ENCODE results near the gene TSHZ2. TPM values are rescaled to one million over a fixed set of nuclear protein-coding genes. Genes with fewer than 3 reads are reported as not detected.
"Not testable (repeated sequence)": the region's sequence is repeated elsewhere in the genome, so short reads cannot be mapped to it uniquely, and the experiment has no call there.

TSHZ2 gene
- total RNA-seq, 2 experiments from 2014 or later: 0.13 TPM; not detected in 1

DNA sequence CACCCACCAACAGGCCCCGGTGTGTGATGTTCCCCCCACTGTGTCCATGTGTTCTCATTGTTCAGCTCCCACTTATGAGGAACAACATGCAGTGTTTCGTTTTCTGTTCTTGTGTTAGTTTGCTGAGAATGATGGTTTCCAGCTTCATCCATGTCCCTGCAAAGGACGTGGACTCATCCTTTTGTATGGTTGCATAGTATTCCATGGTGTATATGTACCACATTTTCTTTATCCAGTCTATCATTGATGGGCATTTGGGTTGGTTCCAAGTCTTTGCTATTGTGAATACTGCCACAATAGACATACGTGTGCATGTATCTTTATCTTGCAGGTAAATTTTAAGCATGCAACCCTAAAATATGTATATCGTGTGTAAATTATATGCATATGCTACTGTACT lies 52.5 kb downstream of the TSHZ2 start:
- DNase-seq; H3K9me3 Mint-ChIP-seq (ENCODE audit: insufficient read depth); POLR2A ChIA-PET; H3K36me3 Mint-ChIP-seq (ENCODE audit: low read depth); CTCF ChIA-PET; ATAC-seq; H3K27me3 Mint-ChIP-seq (ENCODE audit: low read depth); H3K4me3 Mint-ChIP-seq; H3K27ac Mint-ChIP-seq: not testable (repeated sequence)
- H3K4me1 Mint-ChIP-seq (ENCODE audit: low read depth): peaks cover 11% of the 10 kb centered on the region

DNA sequence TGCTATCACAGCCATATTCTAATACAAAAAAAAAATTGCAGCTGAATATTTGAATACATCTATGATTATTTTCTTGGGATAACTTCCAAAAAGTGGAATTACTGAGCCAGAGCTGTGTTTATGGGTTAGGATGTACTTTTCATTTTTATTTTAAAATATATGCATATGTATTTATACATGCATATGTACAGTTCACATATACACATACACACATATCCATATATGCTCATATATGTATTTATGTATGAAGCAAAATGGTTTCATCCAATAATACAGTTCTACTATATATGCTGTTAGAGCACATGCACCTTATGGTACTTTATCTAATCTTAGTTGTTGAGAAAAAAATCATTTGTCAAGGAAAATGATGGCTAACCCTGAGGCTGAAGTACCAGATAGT lies 54.9 kb downstream of the TSHZ2 start:
- POLR2A ChIA-PET: interaction anchor here (0.6 kb wide), 1 partner anchor 718 kb away, joined by 3 read pairs; no protein-coding TSS in a partner anchor
- ATAC-seq (no peak), DNase-seq (no peak)
- CTCF ChIA-PET: no interaction called here
- H3K36me3 Mint-ChIP-seq (ENCODE audit: low read depth): no peaks in the 10 kb centered on the region
- H3K4me3 Mint-ChIP-seq: no peak overlapping the region
- H3K9me3 Mint-ChIP-seq (ENCODE audit: insufficient read depth): no peaks in the 10 kb centered on the region
- no peaks in the 10 kb centered on the region for H3K27me3 Mint-ChIP-seq (ENCODE audit: low read depth)
- peaks cover 10% of the 10 kb centered on the region for H3K4me1 Mint-ChIP-seq (ENCODE audit: low read depth)
- H3K27ac Mint-ChIP-seq: no peak overlapping the region

DNA sequence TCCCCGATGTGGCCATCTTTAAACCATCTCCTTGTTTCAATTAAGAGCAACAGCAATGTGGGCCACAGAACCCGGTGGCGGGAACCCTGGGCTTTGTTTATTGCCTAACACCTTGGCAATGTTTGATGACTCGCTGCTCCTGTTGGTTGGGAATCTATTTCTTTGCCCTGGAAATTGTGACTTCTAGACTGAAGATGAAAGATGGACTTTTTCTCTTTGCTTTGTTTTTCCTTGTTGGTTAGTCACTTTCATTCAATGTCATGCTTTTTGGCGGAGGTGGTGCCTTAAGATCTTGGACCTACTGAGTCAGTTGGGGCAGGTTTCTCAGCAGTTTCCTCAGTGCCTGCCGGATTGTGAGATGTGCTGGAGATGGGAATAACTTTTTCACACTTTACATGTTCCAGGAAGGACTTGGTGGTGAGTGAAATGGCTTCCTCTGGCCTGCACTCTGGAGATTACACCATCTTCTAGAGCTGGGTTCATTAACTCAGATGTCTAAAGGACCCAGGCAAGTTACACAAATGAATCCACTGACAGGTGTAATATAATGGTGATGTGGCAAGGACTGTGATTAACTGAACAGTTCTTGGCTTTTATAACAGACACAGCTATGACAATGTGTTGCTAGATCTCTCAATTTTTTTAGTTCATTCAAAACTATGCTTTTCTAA lies 56.3 kb downstream of the TSHZ2 start:
- Mint-ChIP-seq H3K36me3 (ENCODE audit: low read depth) (no peaks in the 10 kb centered on the region), H3K27ac (no peak overlapping the region), H3K4me3 (no peak overlapping the region), H3K9me3 (ENCODE audit: insufficient read depth) (no peaks in the 10 kb centered on the region), H3K27me3 (ENCODE audit: low read depth) (no peaks in the 10 kb centered on the region), H3K4me1 (ENCODE audit: low read depth) (peaks cover 5% of the 10 kb centered on the region)
- ATAC-seq (no peak), DNase-seq (no peak)
- ChIA-PET POLR2A (no interaction called here), CTCF (no interaction called here)

DNA sequence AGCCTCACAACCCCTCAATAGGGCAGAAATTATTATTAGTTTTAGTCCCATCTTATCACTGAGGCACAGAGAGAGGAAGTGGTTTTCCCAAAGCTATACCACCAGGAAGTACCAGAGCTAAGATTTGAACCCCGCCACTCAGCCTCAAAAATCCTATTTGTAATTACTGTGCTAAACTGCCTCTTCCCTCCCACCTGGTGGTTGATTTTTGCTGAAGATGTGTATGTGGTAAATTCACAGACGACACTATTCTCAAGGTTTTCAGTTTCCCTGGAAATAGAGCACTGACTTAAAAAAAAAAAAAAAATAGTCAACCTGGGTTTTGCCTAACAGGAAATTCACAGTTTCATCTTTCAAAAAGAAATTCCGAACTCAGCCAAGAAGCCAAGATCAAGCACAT lies 57.9 kb downstream of the TSHZ2 start:
- no peak overlapping the region for H3K27ac Mint-ChIP-seq
- ATAC-seq: no peak
- H3K9me3 Mint-ChIP-seq (ENCODE audit: insufficient read depth): no peaks in the 10 kb centered on the region
- peaks cover 9% of the 10 kb centered on the region for H3K4me1 Mint-ChIP-seq (ENCODE audit: low read depth)
- POLR2A ChIA-PET: no interaction called here
- H3K36me3 Mint-ChIP-seq (ENCODE audit: low read depth): no peaks in the 10 kb centered on the region
- CTCF ChIA-PET: interaction anchor here (0.9 to 1.0 kb wide), 3 partner anchors 10 to 518 kb away, joined by 3 to 4 read pairs (median 3); no protein-coding TSS in a partner anchor
- no peak overlapping the region for H3K4me3 Mint-ChIP-seq
- no peak for DNase-seq
- H3K27me3 Mint-ChIP-seq (ENCODE audit: low read depth): no peaks in the 10 kb centered on the region

- ChIA-PET CTCF (no interaction called here), POLR2A (interaction anchor here (0.5 kb wide), 1 partner anchor 41 kb away, joined by 3 read pairs; no protein-coding TSS in a partner anchor)
- H3K4me3 Mint-ChIP-seq: no peak overlapping the region
- H3K9me3 Mint-ChIP-seq (ENCODE audit: insufficient read depth): no peaks in the 10 kb centered on the region
- DNase-seq (no peak), ATAC-seq (no peak)
- H3K36me3 Mint-ChIP-seq (ENCODE audit: low read depth): no peaks in the 10 kb centered on the region
- H3K27ac Mint-ChIP-seq: no peak overlapping the region
- H3K27me3 Mint-ChIP-seq (ENCODE audit: low read depth): no peaks in the 10 kb centered on the region
- peaks cover 15% of the 10 kb centered on the region for H3K4me1 Mint-ChIP-seq (ENCODE audit: low read depth)
Measured at GRCh38 chr20:53032046-53032445, 59.9 kb downstream of the TSHZ2 start.

GRCh38 chr20:53032478-53032932 lies 60.3 kb downstream of the TSHZ2 start:
- Mint-ChIP-seq H3K27ac (no peak overlapping the region), H3K27me3 (ENCODE audit: low read depth) (no peaks in the 10 kb centered on the region), H3K4me3 (no peak overlapping the region), H3K4me1 (ENCODE audit: low read depth) (peaks cover 15% of the 10 kb centered on the region), H3K9me3 (ENCODE audit: insufficient read depth) (no peaks in the 10 kb centered on the region), H3K36me3 (ENCODE audit: low read depth) (no peaks in the 10 kb centered on the region)
- DNase-seq (no peak), ATAC-seq (no peak)
- CTCF ChIA-PET: no interaction called here
- POLR2A ChIA-PET: no interaction called here

GRCh38 chr20:53033176-53033575 lies 61.0 kb downstream of the TSHZ2 start:
- Mint-ChIP-seq H3K27ac (no peak overlapping the region), H3K36me3 (ENCODE audit: low read depth) (no peaks in the 10 kb centered on the region), H3K4me3 (no peak overlapping the region), H3K27me3 (ENCODE audit: low read depth) (no peaks in the 10 kb centered on the region), H3K4me1 (ENCODE audit: low read depth) (peaks cover 15% of the 10 kb centered on the region), H3K9me3 (ENCODE audit: insufficient read depth) (no peaks in the 10 kb centered on the region)
- no peak for DNase-seq
- POLR2A ChIA-PET: no interaction called here
- CTCF ChIA-PET: no interaction called here
- ATAC-seq: no peak

GRCh38 chr20:53034899-53035298 lies 62.7 kb downstream of the TSHZ2 start:
- Mint-ChIP-seq H3K4me3 (no peak overlapping the region), H3K36me3 (ENCODE audit: low read depth) (no peaks in the 10 kb centered on the region), H3K9me3 (ENCODE audit: insufficient read depth) (no peaks in the 10 kb centered on the region), H3K27me3 (ENCODE audit: low read depth) (no peaks in the 10 kb centered on the region), H3K27ac (no peak overlapping the region), H3K4me1 (ENCODE audit: low read depth) (peaks cover 14% of the 10 kb centered on the region)
- DNase-seq (peak; percentile 28), ATAC-seq (no peak)
- ChIA-PET POLR2A (no interaction called here), CTCF (no interaction called here)

GRCh38 chr20:53036992-53037391 lies 64.8 kb downstream of the TSHZ2 start:
- H3K27me3 Mint-ChIP-seq (ENCODE audit: low read depth): no peaks in the 10 kb centered on the region
- H3K9me3 Mint-ChIP-seq (ENCODE audit: insufficient read depth): no peaks in the 10 kb centered on the region
- DNase-seq (no peak), ATAC-seq (no peak)
- H3K36me3 Mint-ChIP-seq (ENCODE audit: low read depth): no peaks in the 10 kb centered on the region
- CTCF ChIA-PET: interaction anchor here (1.0 kb wide), 1 partner anchor 29 kb away, joined by 4 read pairs; no protein-coding TSS in a partner anchor
- POLR2A ChIA-PET: interaction anchor here (0.7 kb wide), 1 partner anchor 77 kb away, joined by 3 read pairs; no protein-coding TSS in a partner anchor
- H3K4me3 Mint-ChIP-seq: no peak overlapping the region
- H3K4me1 Mint-ChIP-seq (ENCODE audit: low read depth): peaks cover 9% of the 10 kb centered on the region
- H3K27ac Mint-ChIP-seq: no peak overlapping the region

- H3K9me3 Mint-ChIP-seq (ENCODE audit: insufficient read depth): no peaks in the 10 kb centered on the region
- no peak for ATAC-seq
- CTCF ChIA-PET: interaction anchor here (1.0 kb wide), 1 partner anchor 29 kb away, joined by 4 read pairs; no protein-coding TSS in a partner anchor
Measured at GRCh38 chr20:53037621-53038020, 65.5 kb downstream of the TSHZ2 start.

DNA sequence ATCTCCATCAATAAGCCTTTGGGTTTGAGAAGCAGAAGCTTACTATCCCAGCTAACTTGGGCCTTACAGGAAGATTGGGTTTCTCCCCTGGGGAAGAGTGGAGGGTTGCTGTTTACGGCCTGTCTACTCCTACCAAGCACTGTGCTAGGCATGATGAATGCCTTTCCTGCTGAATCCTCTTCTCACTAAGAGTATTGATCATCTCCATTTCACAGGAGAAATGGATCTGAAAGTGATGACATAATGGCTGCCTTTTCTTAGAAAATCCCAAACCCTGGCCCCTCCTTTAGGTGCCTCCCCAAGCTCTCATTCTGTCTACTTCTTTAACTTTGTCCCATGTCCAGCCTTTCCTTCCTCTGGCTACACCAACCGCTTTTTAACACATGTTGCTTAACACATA lies 66.1 kb downstream of the TSHZ2 start:
- ATAC-seq (no peak), DNase-seq (no peak)
- peaks cover 9% of the 10 kb centered on the region for H3K4me1 Mint-ChIP-seq (ENCODE audit: low read depth)
- POLR2A ChIA-PET: no interaction called here
- H3K27me3 Mint-ChIP-seq (ENCODE audit: low read depth): no peaks in the 10 kb centered on the region
- H3K27ac Mint-ChIP-seq: no peak overlapping the region
- H3K36me3 Mint-ChIP-seq (ENCODE audit: low read depth): no peaks in the 10 kb centered on the region
- no peak overlapping the region for H3K4me3 Mint-ChIP-seq
- CTCF ChIA-PET: no interaction called here
- H3K9me3 Mint-ChIP-seq (ENCODE audit: insufficient read depth): no peaks in the 10 kb centered on the region

More at GRCh38 chr20:53037621-53038020, 65.5 kb downstream of the TSHZ2 start:
- H3K4me3 Mint-ChIP-seq: no peak overlapping the region
- no peak overlapping the region for H3K27ac Mint-ChIP-seq
- no peaks in the 10 kb centered on the region for H3K36me3 Mint-ChIP-seq (ENCODE audit: low read depth)
- peaks cover 9% of the 10 kb centered on the region for H3K4me1 Mint-ChIP-seq (ENCODE audit: low read depth)
- POLR2A ChIA-PET: interaction anchor here (0.7 kb wide), 1 partner anchor 76 kb away, joined by 3 read pairs; no protein-coding TSS in a partner anchor
- no peak for DNase-seq
- H3K27me3 Mint-ChIP-seq (ENCODE audit: low read depth): no peaks in the 10 kb centered on the region

GRCh38 chr20:53040693-53041589 lies 68.8 kb downstream of the TSHZ2 start:
- Mint-ChIP-seq H3K9me3 (ENCODE audit: insufficient read depth) (no peaks in the 10 kb centered on the region), H3K36me3 (ENCODE audit: low read depth) (no peaks in the 10 kb centered on the region), H3K27me3 (ENCODE audit: low read depth) (no peaks in the 10 kb centered on the region), H3K4me1 (ENCODE audit: low read depth) (no peaks in the 10 kb centered on the region), H3K27ac (no peak overlapping the region), H3K4me3 (no peak overlapping the region)
- ATAC-seq (no peak), DNase-seq (no peak)
- ChIA-PET POLR2A (no interaction called here), CTCF (no interaction called here)

Measured in activated CD8-positive, alpha-beta T cell treated with anti-CD3 and anti-CD28 coated beads, Interleukin-2, amount 10 ng/mL, durations not matched to agents 7 days and 5 days (primary cell).